ENCODE measurements around the gene ARID1A.

Gene ARID1A

GRCh38 chr1:26826261-26827105 is 130.7 kb downstream of the ARID1A start, which contains the start of gene ZDHHC18:
TSS of gene ZDHHC18 (plus strand) at chr1:26826688. CDS start at chr1:26826805, 117 bp downstream.
- peak in 1 of 2 donors; percentile 67 for DNase-seq (ENCODE audit: low read depth in 2 of 2)

DNA sequence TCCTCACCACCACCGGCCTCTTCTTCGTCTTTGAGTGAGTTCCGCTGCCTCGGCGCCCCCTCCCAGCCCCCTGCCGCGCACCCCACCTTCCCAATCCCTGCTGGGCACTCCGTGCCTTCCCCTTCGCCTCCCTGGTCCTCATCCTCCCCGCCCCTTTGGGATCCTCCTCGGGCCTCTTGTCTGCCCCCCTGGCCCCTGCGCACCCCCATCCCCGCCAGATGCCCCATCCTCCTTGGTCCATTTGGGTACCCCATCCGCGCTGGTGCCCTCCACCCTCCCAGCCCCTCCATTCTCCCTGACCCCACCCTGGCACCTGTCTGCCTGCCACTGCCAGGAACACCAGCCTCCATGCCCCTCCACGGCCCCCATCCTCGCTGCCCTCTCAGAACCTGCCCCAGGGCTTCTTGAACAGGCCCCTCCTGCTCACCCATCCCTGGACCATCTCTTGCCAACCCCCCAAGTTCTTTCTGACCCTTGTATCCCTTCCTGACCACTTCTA is 131.3 kb downstream of the ARID1A start:
- no peak for DNase-seq (ENCODE audit: low read depth in 2 of 2)

- no peak for DNase-seq (ENCODE audit: low read depth in 2 of 2)
Observed at GRCh38 chr1:26827663-26828062, 131.8 kb downstream of the ARID1A start.

DNA sequence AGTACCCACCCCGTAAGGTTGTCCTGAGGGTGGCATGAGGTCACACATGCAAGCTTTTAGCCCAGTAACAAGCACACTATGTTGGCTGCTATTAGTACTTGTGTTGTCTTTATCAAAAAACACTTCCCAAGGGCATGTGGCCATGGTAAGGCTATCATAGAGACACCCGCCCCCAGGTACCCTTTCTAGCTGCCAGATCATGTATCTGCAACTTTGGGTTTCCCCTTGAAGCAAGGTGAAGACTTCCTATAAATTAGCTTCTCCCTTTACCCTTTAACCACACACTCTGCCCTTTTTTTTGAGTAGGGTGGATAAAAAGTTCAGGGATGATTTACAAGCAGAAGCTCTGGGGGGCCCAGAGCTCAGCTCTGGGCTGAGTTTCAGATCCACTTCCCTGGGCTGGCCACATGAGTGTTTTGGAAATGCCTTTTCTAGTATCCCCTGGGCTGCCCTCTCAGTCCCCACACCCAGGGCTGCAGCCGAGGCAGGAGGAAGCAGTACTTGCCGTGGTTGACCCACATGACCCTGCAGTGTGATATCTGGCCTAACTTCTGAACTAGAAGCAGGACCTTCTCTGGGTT is 132.7 kb downstream of the ARID1A start:
- no peak for DNase-seq (ENCODE audit: low read depth in 2 of 2)

GRCh38 chr1:26829184-26829911 is 133.5 kb downstream of the ARID1A start:
- no peak for DNase-seq (ENCODE audit: low read depth in 2 of 2)

- no peak for DNase-seq (ENCODE audit: low read depth in 2 of 2)
Observed at GRCh38 chr1:26831059-26831458, 135.2 kb downstream of the ARID1A start.
